Astrocyte (in vitro differentiated cells and primary cell): ENCODE results near the gene KRTAP12-2. TPM values are rescaled to one million over a fixed set of nuclear protein-coding genes. Genes with fewer than 3 reads are reported as not detected.
"Not testable (repeated sequence)": the region's sequence is repeated elsewhere in the genome, so short reads cannot be mapped to it uniquely, and the experiment has no call there.

ENCODE experiments used
- DNase-seq: peaks from one replicate; pipeline ENCODE4 v3.0.0-alpha.2; 2010; ENCODE audit warnings: low read depth
- FAIRE-seq: peaks from 2 replicates; lab custom pipeline; 2011; peaks lifted over from hg19 to GRCh38; lab: Jason Lieb, UNC
- H2AFZ ChIP-seq: 2 replicates; pipeline ENCODE4 v1.6.0; 2012; ENCODE audit warnings: low read depth, low read length, inconsistent platforms
- H3K27ac ChIP-seq: 2 replicates; pipeline ENCODE4 v1.5.1; 2011; ENCODE audit warnings: low read depth, low read length, inconsistent platforms
- H3K27me3 ChIP-seq: 2 replicates; pipeline ENCODE4 v1.6.0; 2011; ENCODE audit warnings: low read length, inconsistent platforms; ENCODE audit not compliant: insufficient read depth
- H3K36me3 ChIP-seq: 2 replicates; pipeline ENCODE4 v1.5.1; 2011; ENCODE audit warnings: low read length, inconsistent platforms; ENCODE audit not compliant: insufficient read depth
- H3K4me1 ChIP-seq: 2 replicates; pipeline ENCODE4 v1.5.1; 2011; ENCODE audit warnings: low read length, inconsistent platforms; ENCODE audit not compliant: insufficient read depth
- H3K4me2 ChIP-seq: 2 replicates; pipeline ENCODE4 v1.6.0; 2012; ENCODE audit warnings: low read length, inconsistent platforms
- H3K4me3 ChIP-seq: 2 replicates; pipeline ENCODE4 v1.5.1; 2011; ENCODE audit warnings: low read depth, mild to moderate bottlenecking, low read length, inconsistent platforms; ENCODE audit not compliant: insufficient read depth
- H3K79me2 ChIP-seq: 2 replicates; pipeline ENCODE4 v1.6.0; 2012; ENCODE audit warnings: mild to moderate bottlenecking, low read length, inconsistent platforms; ENCODE audit not compliant: insufficient read depth
- H3K9ac ChIP-seq: 2 replicates; pipeline ENCODE4 v1.6.0; 2012; ENCODE audit warnings: mild to moderate bottlenecking, low read length, inconsistent platforms
- H3K9me3 ChIP-seq: 2 replicates; pipeline ENCODE4 v1.5.1; 2012; ENCODE audit warnings: low read depth, mild to moderate bottlenecking, low read length, inconsistent platforms; ENCODE audit not compliant: insufficient read depth
- H4K20me1 ChIP-seq: 2 replicates; pipeline ENCODE4 v1.6.0; 2012; ENCODE audit warnings: low read length, inconsistent platforms; ENCODE audit not compliant: insufficient read depth
- H3K27ac Mint-ChIP-seq: one replicate; pipeline ENCODE4 v1.8.0; 2021; ENCODE audit warnings: mild to moderate bottlenecking, mixed read lengths; ENCODE audit not compliant: unreplicated experiment
- H3K27me3 Mint-ChIP-seq: one replicate; pipeline ENCODE4 v1.8.0; 2021; ENCODE audit warnings: low read depth, mixed read lengths; ENCODE audit not compliant: unreplicated experiment
- H3K36me3 Mint-ChIP-seq: one replicate; pipeline ENCODE4 v1.8.0; 2021; ENCODE audit warnings: low read depth, mixed read lengths; ENCODE audit not compliant: unreplicated experiment
- H3K4me1 Mint-ChIP-seq: one replicate; pipeline ENCODE4 v1.8.0; 2021; ENCODE audit warnings: low read depth, mixed read lengths; ENCODE audit not compliant: unreplicated experiment
- H3K4me3 Mint-ChIP-seq: one replicate; pipeline ENCODE4 v1.8.0; 2021; ENCODE audit warnings: mild to moderate bottlenecking, moderate library complexity, mixed read lengths; ENCODE audit not compliant: unreplicated experiment
- H3K9me3 Mint-ChIP-seq: one replicate; pipeline ENCODE4 v1.8.0; 2021; ENCODE audit warnings: mild to moderate bottlenecking, mixed read lengths; ENCODE audit not compliant: unreplicated experiment
- EZH2 ChIP-seq: IDR thresholded peaks from 2 replicates; pipeline ENCODE4 v1.6.1; 2012; ENCODE audit warnings: mild to moderate bottlenecking, low read length, inconsistent platforms; ENCODE audit not compliant: insufficient read depth
- total RNA-seq: library from RNA; stranded (reverse); gene quantifications from 2 replicates; pipeline ENCODE4 v1.2.1, GENCODE V29; 2021
- TF ChIP-seq, protein P1 (sequence below): IDR thresholded peaks from 2 replicates; pipeline ENCODE4 v1.5.1; 2011; ENCODE audit warnings: low read depth, mild to moderate bottlenecking, inconsistent platforms, low read length, moderate library complexity; ENCODE audit not compliant: insufficient read depth

The KRTAP12-2 gene
- total RNA-seq, 1 donor from 2014 or later, result not detected

DNA sequence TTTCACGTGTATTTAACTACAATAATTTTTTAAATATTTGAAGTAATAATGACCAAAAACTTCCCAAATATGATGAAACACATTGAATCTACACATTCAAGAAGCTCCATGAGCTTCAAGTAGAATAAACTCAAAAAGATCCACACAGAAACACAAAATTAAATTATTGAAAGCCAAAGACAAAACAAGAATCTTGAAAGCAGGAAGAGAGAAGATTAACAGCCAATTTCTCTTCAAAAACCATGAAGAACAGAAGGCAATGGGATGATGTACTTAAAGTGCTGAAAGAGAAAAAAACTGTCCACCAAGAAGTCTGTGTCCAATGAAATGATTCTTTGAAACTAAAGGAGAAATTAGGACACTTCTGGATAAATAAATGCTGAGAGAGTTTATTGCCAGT lies 34.7 kb downstream of the KRTAP12-2 start:
- no peak for TF ChIP-seq EZH2
- TF ChIP-seq, protein P1, sequence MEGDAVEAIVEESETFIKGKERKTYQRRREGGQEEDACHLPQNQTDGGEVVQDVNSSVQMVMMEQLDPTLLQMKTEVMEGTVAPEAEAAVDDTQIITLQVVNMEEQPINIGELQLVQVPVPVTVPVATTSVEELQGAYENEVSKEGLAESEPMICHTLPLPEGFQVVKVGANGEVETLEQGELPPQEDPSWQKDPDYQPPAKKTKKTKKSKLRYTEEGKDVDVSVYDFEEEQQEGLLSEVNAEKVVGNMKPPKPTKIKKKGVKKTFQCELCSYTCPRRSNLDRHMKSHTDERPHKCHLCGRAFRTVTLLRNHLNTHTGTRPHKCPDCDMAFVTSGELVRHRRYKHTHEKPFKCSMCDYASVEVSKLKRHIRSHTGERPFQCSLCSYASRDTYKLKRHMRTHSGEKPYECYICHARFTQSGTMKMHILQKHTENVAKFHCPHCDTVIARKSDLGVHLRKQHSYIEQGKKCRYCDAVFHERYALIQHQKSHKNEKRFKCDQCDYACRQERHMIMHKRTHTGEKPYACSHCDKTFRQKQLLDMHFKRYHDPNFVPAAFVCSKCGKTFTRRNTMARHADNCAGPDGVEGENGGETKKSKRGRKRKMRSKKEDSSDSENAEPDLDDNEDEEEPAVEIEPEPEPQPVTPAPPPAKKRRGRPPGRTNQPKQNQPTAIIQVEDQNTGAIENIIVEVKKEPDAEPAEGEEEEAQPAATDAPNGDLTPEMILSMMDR, result no peak

DNA sequence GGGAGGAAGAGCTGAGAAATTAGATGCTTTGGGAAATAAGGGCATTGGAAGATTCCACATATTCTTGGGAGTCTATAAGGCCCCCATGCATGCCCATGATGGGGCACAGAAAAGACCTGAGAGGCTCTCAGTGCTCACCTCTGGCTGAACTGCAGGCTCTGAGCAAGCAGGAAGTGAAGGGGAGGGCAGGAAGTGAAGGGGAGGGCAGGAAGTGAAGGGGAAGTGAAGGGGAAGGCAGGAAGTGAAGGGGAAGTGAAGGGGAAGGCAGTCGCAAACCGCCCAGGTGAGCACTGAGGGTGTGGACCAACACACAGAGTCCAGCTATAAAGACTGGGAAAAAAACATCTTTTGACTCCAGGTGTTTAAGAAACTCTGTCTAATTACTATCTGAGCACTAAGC lies 36.3 kb downstream of the KRTAP12-2 start:
- Mint-ChIP-seq H3K4me3 (no peak overlapping the region), H3K27ac (no peak overlapping the region), H3K9me3 (peaks cover 20% of the 10 kb centered on the region), H3K27me3 (peaks cover 8% of the 10 kb centered on the region), H3K4me1 (no peaks in the 10 kb centered on the region), H3K36me3 (peaks cover 2% of the 10 kb centered on the region)
- H3K9ac ChIP-seq, result no peak overlapping the region
- no peaks in the 10 kb centered on the region for H3K79me2 ChIP-seq
- FAIRE-seq (no peak), DNase-seq (no peak)
- H4K20me1 ChIP-seq, result no peaks in the 10 kb centered on the region
- no peak overlapping the region for H2AFZ ChIP-seq
- no peak overlapping the region for H3K4me3 ChIP-seq
- no peak overlapping the region for H3K4me2 ChIP-seq
- H3K27ac ChIP-seq, result no peak overlapping the region
- H3K4me1 ChIP-seq, result no peaks in the 10 kb centered on the region
- TF ChIP-seq, protein P1, result no peak
- no peak for TF ChIP-seq EZH2
- H3K27me3 ChIP-seq, result no peaks in the 10 kb centered on the region
- H3K9me3 ChIP-seq, result peaks cover 4% of the 10 kb centered on the region
- no peaks in the 10 kb centered on the region for H3K36me3 ChIP-seq

More for the DNA sequence above, 34.7 kb downstream of the KRTAP12-2 start:
- no peak for FAIRE-seq
- Histone ChIP-seq H3K4me3 (no peak overlapping the region), H2AFZ (no peak overlapping the region), H3K27ac (no peak overlapping the region), H3K4me2 (no peak overlapping the region), H3K9me3 (peaks cover 4% of the 10 kb centered on the region), H3K4me1 (no peaks in the 10 kb centered on the region), H4K20me1 (no peaks in the 10 kb centered on the region), H3K27me3 (no peaks in the 10 kb centered on the region), H3K36me3 (no peaks in the 10 kb centered on the region), H3K79me2 (no peaks in the 10 kb centered on the region), H3K9ac (no peak overlapping the region)
- Mint-ChIP-seq H3K9me3 (peaks cover 20% of the 10 kb centered on the region), H3K4me1 (no peaks in the 10 kb centered on the region), H3K27ac (no peak overlapping the region), H3K36me3 (peaks cover 2% of the 10 kb centered on the region), H3K27me3 (peaks cover 12% of the 10 kb centered on the region), H3K4me3 (no peak overlapping the region)
- no peak for DNase-seq

DNA sequence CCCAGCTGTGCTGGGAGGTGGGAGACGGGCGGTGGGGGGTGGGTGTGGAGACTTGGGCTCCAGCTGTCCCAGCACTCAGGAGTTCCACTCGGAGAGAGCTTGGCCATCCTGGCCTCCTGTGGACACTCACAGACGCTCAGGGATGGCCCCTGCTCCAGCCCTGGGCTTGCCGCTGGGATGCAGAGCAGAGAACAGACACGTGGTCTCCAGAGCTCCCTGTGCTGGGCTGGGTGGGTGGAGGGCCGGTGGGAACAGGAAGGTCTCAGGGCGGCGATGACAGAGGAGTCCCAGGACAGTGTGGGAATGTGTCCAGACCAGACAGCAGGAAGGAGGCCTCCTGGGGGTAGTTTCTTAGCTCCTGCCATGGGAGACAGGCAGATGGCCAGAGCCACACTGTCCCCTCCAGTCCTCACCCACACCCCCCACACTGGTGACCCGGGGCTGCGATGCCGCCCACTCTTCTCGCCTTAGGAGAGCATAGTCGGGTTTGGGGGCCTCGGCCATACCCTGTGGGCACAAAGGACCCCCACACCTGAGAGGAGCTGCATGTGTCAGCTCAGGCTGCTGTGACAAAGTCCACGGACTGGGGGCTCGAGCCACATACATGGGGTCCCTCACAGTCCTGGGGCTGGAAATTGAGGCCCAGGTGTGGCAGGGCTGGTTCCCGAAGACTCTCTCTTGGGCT lies 37.9 kb downstream of the KRTAP12-2 start:
- H2AFZ ChIP-seq, result no peak overlapping the region
- no peak overlapping the region for H3K27ac ChIP-seq
- H3K27ac Mint-ChIP-seq, result no peak overlapping the region
- FAIRE-seq, result no peak
- peaks cover 7% of the 10 kb centered on the region for H3K27me3 Mint-ChIP-seq
- no peak overlapping the region for H3K9ac ChIP-seq
- H4K20me1 ChIP-seq, result no peaks in the 10 kb centered on the region
- no peaks in the 10 kb centered on the region for H3K4me1 ChIP-seq
- H3K9me3 Mint-ChIP-seq, result peaks cover 33% of the 10 kb centered on the region
- H3K36me3 ChIP-seq, result no peaks in the 10 kb centered on the region
- H3K4me3 ChIP-seq, result no peak overlapping the region
- H3K79me2 ChIP-seq, result no peaks in the 10 kb centered on the region
- no peaks in the 10 kb centered on the region for H3K27me3 ChIP-seq
- peaks cover 4% of the 10 kb centered on the region for H3K9me3 ChIP-seq
- H3K4me2 ChIP-seq, result no peak overlapping the region
- no peaks in the 10 kb centered on the region for H3K4me1 Mint-ChIP-seq
- no peak overlapping the region for H3K4me3 Mint-ChIP-seq
- no peak for TF ChIP-seq EZH2
- TF ChIP-seq, protein P1, result no peak
- peaks cover 2% of the 10 kb centered on the region for H3K36me3 Mint-ChIP-seq
- DNase-seq, result no peak

DNA sequence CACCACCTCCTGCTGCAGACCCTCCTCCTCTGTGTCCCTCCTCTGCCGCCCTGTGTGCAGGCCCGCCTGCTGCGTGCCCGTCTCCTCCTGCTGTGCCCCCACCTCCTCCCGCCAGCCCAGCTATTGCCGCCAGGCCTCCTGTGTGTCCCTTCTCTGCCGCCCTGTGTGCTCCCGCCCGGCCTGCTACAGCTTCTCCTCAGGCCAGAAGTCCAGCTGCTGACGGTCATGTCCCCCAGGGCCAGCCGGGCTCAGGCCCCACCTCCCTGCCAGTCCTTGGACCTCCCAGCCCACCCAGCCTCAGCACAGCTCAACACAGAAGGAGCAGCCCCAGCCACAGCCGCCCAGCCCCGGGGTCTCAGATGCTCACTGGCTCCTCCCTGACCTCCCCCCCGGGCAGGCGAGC lies 38.9 kb downstream of the KRTAP12-2 start:
- H3K4me3 Mint-ChIP-seq, H3K4me1 Mint-ChIP-seq, H3K27ac ChIP-seq, H3K9me3 ChIP-seq, H3K79me2 ChIP-seq, H3K36me3 ChIP-seq, H3K4me1 ChIP-seq, FAIRE-seq, DNase-seq, H3K4me2 ChIP-seq, H2AFZ ChIP-seq, H3K9ac ChIP-seq, H4K20me1 ChIP-seq, H3K27me3 Mint-ChIP-seq, H3K27me3 ChIP-seq, H3K4me3 ChIP-seq, H3K27ac Mint-ChIP-seq, H3K36me3 Mint-ChIP-seq: not testable (repeated sequence)
- peaks cover 38% of the 10 kb centered on the region for H3K9me3 Mint-ChIP-seq
